ENCODE results near the gene TMEM72.

TMEM72 gene

DNA sequence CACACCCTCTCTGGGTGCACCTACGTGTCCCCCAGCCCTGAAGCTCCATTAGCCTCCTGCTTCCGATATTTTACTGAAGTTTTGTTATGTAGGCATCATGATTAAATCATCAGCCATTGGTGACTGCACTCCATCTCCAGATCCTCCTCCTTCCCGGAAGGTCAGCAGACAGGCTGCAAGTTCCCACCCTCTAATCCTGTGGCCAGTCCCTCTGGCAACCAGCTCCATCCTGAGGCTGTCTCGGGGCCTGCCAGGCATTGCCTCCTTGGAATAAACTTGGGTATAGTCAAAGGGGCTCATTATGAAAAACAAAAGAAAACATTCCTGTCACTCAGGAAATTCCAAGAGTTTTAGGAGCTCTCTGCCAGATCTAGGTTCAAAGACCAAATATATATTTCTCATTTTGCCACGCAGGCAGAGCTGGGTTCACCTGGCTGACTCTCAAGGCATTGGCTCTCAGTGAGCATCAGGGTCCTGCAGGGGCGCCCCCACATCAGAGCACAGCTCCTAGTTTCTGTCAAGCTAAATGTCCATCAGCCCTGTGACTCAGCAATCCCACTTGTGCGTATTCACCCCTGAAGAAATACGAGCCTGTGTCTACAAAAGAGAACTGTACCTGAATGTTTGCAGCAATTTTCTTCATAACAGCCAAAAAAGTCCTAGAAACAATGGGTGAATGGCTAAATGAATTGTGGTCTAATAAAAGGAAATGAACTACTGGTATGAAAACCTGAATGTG is 27.4 kb upstream of the TMEM72 start:
- H3K27ac ChIP-seq: no peak overlapping the region
- TF ChIP-seq FOXP2 (optimal IDR thresholded peaks at IDR 0.05; ENCODE audit: control extremely low read depth, extremely low read length, insufficient read depth): no peak
- TF ChIP-seq EZH2 (IDR thresholded peaks at IDR 0.05): no peak
- TF ChIP-seq POLR2AphosphoS5 (IDR thresholded peaks at IDR 0.05; ENCODE audit: borderline replicate concordance, low read depth, low read length): no peak
- no peak for DNase-seq (ENCODE audit: low read depth, low spot score)
- H3K9me3 ChIP-seq (ENCODE audit: low read depth, low read length): no peaks in the 10 kb centered on the region
- H3K36me3 ChIP-seq (ENCODE audit: insufficient read depth, low read length): no peaks in the 10 kb centered on the region
- H3K9ac ChIP-seq (ENCODE audit: insufficient read length): no peak overlapping the region
- no peak overlapping the region for H3K4me3 ChIP-seq

DNA sequence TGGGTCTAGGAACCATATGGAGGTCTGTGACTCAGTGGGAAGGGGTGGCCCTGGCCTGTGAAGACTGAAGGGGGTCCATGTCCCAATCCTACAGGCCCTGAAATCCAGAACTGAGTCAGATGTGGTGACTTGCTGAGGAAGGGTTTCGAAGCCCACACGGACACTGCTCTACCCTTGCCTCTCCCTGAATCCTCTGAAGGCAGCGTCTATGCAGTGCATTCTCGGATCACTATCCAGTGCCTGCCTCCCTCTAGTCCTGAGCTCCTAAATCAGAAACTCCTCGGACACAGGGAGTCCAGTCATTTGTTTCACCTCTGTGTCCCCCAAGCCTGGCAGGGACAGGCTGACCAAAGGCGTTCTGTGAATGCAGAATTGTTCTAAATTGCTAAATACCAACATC is 25.4 kb upstream of the TMEM72 start:
- Histone ChIP-seq H3K36me3 (ENCODE audit: insufficient read depth, low read length) (no peaks in the 10 kb centered on the region), H3K9ac (ENCODE audit: insufficient read length) (no peak overlapping the region), H3K9me3 (ENCODE audit: low read depth, low read length) (no peaks in the 10 kb centered on the region), H3K4me3 (no peak overlapping the region), H3K27ac (no peak overlapping the region)
- TF ChIP-seq EZH2 (IDR thresholded peaks at IDR 0.05): no peak
- TF ChIP-seq FOXP2 (optimal IDR thresholded peaks at IDR 0.05; ENCODE audit: control extremely low read depth, extremely low read length, insufficient read depth): no peak
- TF ChIP-seq POLR2AphosphoS5 (IDR thresholded peaks at IDR 0.05; ENCODE audit: borderline replicate concordance, low read depth, low read length): no peak
- DNase-seq (ENCODE audit: low read depth, low spot score): no peak

DNA sequence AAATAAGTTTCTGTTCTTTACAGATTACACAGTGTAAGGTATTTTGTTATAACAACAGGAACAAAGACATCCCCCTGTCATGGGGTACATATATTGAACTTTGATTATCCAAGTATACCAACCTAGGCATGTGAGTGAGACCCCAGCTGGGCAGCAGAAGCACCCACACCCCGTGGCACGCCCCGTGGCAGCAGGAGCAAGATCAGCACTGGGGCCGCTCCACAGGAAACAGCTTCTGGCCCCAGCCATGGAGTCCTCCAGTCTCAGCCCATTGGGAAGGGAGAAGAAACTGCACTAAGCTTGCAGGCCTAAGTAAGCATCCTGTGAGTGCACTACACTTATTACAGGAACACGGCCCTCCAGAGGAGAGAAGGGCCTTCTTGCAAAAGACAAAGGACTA is 24.2 kb upstream of the TMEM72 start:
- Histone ChIP-seq H3K27ac (no peak overlapping the region), H3K36me3 (ENCODE audit: insufficient read depth, low read length) (no peaks in the 10 kb centered on the region), H3K4me3 (no peak overlapping the region), H3K9ac (ENCODE audit: insufficient read length) (no peak overlapping the region), H3K9me3 (ENCODE audit: low read depth, low read length) (no peaks in the 10 kb centered on the region)
- TF ChIP-seq POLR2AphosphoS5 (IDR thresholded peaks at IDR 0.05; ENCODE audit: borderline replicate concordance, low read depth, low read length): no peak
- no peak for TF ChIP-seq EZH2 (IDR thresholded peaks at IDR 0.05)
- no peak for TF ChIP-seq FOXP2 (optimal IDR thresholded peaks at IDR 0.05; ENCODE audit: control extremely low read depth, extremely low read length, insufficient read depth)
- DNase-seq (ENCODE audit: low read depth, low spot score): no peak

DNA sequence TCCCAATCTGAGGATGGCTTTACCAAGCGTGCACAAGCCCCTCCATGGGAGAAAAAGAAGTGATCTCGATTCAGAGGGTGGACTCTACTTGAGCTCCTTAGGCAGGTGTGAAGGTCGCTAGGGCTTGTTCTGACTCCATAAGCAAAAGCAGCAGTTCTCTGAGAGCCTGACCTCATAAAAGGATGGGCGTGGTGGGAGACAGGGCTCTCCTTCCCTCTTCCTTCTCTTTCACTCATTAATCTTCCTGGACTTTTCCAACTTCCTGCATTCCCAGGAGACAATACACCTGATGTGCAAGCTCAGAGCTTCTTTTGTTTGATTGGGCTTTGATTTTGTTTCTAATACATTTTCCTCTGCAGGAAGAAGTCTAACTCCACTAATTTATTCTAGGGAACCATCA is 22.3 kb upstream of the TMEM72 start:
- no peak for DNase-seq (ENCODE audit: low read depth, low spot score)
- Histone ChIP-seq H3K4me3 (no peak overlapping the region), H3K36me3 (ENCODE audit: insufficient read depth, low read length) (no peaks in the 10 kb centered on the region), H3K9ac (ENCODE audit: insufficient read length) (no peak overlapping the region), H3K27ac (no peak overlapping the region), H3K9me3 (ENCODE audit: low read depth, low read length) (no peaks in the 10 kb centered on the region)
- no peak for TF ChIP-seq POLR2AphosphoS5 (IDR thresholded peaks at IDR 0.05; ENCODE audit: borderline replicate concordance, low read depth, low read length)

DNA sequence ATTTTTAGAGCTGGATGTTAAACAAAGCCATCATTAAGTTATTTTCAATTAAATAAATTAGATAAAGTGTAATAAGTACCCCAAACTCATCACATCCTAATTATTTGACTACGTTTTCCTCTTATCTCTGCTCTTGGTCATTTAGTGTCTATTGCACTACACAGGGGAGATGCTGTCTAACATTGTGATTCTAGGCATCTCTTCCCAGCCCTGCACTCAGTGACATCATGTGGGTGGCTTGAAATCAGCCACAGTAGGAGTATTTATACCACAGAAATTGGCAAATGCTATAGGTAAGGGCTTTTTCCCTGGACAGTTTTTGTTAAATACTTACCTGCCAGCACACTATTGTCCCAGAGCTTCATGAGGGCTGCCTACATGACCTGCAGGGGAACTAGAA is 21.3 kb upstream of the TMEM72 start:
- Histone ChIP-seq H3K4me3 (no peak overlapping the region), H3K27ac (no peak overlapping the region), H3K9me3 (ENCODE audit: low read depth, low read length) (no peaks in the 10 kb centered on the region), H3K9ac (ENCODE audit: insufficient read length) (no peak overlapping the region), H3K36me3 (ENCODE audit: insufficient read depth, low read length) (no peaks in the 10 kb centered on the region)
- DNase-seq (ENCODE audit: low read depth, low spot score): no peak
- no peak for TF ChIP-seq EZH2 (IDR thresholded peaks at IDR 0.05)
- no peak for TF ChIP-seq FOXP2 (optimal IDR thresholded peaks at IDR 0.05; ENCODE audit: control extremely low read depth, extremely low read length, insufficient read depth)
- TF ChIP-seq POLR2AphosphoS5 (IDR thresholded peaks at IDR 0.05; ENCODE audit: borderline replicate concordance, low read depth, low read length): no peak

DNA sequence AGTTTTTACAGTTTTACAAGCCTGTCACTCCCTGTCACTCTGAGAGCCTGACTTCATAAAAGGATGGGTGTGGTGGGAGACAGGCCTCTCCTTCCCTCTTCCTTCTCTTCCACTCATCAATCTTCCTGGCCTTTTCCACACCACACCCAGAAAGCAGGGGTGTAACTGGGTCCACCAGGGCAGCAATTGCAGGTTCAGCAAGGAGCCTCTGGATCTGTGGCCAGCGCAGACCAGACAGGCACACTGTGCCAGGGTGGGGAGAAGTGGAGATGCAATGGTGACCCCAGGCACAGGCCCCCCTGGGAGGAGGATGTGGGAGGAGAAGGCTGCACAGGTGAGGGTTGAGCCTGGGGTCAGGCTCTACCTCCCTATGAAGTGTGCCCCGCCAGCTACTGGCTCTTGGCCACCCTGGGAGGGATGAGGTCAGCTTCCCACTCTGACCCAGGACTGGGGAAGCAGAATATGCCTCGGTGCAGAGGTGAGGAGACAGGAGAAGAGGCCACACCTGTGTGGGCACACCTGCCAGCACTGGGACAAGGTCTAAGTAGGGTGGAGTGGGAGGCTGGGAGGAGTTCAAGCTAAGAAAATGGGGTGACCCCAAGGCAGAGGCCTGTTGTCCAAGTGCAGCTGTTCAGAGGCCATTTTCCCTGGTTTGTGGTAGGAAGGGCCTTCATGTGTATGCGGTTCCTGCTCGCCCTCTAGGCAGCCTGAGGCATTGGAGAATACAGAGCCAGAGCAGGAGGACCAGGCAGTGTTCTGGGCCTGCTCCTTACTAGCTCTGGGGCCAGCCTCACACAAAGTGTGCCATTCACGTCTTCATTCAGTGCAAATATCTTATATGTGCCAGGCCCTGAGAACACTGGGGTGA is 20.2 kb upstream of the TMEM72 start:
- DNase-seq (ENCODE audit: low read depth, low spot score): no peak
- no peak overlapping the region for H3K4me3 ChIP-seq
- TF ChIP-seq POLR2AphosphoS5 (IDR thresholded peaks at IDR 0.05; ENCODE audit: borderline replicate concordance, low read depth, low read length): no peak
- TF ChIP-seq EZH2 (IDR thresholded peaks at IDR 0.05): no peak
- TF ChIP-seq FOXP2 (optimal IDR thresholded peaks at IDR 0.05; ENCODE audit: control extremely low read depth, extremely low read length, insufficient read depth): no peak
- H3K9ac ChIP-seq (ENCODE audit: insufficient read length): no peak overlapping the region
- no peak overlapping the region for H3K27ac ChIP-seq
- no peaks in the 10 kb centered on the region for H3K9me3 ChIP-seq (ENCODE audit: low read depth, low read length)
- no peaks in the 10 kb centered on the region for H3K36me3 ChIP-seq (ENCODE audit: insufficient read depth, low read length)

DNA sequence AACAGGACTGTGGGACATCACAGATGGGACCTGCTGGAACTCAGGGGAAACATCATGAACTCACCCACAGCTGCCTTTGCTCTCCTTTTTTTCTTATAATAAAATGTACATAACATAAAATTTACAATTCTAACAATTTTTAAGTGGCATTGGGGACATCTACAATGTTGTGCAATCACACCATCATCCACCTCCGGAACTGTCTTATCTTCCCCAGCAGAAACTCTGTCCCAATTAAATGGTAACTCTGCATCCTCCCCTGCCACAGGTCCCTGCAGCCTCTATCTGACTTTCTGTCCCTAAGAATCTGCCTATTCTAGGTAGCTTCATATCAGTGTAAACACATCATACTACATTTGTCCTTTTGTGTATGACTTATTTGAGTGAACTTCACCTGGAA is 19.4 kb upstream of the TMEM72 start:
- no peak for DNase-seq (ENCODE audit: low read depth, low spot score)

DNA sequence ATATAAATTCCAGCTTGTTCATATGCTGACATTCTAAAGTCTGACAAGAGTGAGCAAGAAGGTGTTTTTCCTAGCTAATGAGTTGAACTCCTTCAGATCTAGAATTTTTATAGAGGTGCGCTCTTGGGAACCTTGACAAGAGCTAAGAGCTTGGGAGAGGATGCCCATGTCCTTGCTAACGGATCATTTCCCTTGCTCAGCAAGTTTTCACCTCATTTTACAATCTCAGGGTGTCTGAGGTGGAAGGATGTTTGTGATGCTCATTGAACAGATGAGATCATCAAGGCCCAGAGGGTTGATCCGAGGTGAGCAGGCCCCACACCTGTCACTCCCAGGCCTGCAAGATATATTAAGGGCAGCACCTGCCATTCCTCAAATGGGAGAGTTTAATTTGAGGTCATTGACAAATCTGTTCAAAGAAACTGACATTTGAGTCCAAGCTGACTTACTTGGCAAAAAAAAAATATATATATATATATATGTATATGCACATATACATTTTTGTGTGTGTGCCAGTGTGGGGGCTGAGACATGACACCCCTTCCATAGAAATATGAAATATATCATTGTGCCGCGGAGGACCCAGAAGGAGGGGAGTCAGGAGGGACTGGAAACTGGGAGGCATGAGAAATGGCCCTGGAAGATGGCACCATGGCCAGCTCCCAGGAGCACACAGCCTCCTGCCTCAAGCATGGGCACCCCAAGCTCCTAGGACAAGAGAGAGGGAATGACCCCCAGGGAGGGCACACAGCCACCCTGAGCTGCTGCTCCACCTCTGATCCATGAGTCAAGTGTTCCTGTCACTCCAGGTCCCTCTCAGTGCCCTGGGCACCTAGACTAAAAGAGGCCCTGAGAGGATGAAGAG is 17.3 kb upstream of the TMEM72 start:
- Histone ChIP-seq H3K4me3 (no peak overlapping the region), H3K9ac (ENCODE audit: insufficient read length) (no peak overlapping the region), H3K9me3 (ENCODE audit: low read depth, low read length) (no peaks in the 10 kb centered on the region), H3K27ac (no peak overlapping the region), H3K36me3 (ENCODE audit: insufficient read depth, low read length) (no peaks in the 10 kb centered on the region)
- TF ChIP-seq POLR2AphosphoS5 (IDR thresholded peaks at IDR 0.05; ENCODE audit: borderline replicate concordance, low read depth, low read length) (no peak), EZH2 (IDR thresholded peaks at IDR 0.05) (no peak), FOXP2 (optimal IDR thresholded peaks at IDR 0.05; ENCODE audit: control extremely low read depth, extremely low read length, insufficient read depth) (no peak)
- DNase-seq (ENCODE audit: low read depth, low spot score): no peak

More for the DNA sequence above, 19.4 kb upstream of the TMEM72 start:
- Histone ChIP-seq H3K36me3 (ENCODE audit: insufficient read depth, low read length) (no peaks in the 10 kb centered on the region), H3K9me3 (ENCODE audit: low read depth, low read length) (no peaks in the 10 kb centered on the region), H3K27ac (no peak overlapping the region), H3K4me3 (no peak overlapping the region), H3K9ac (ENCODE audit: insufficient read length) (no peak overlapping the region)
- no peak for TF ChIP-seq EZH2 (IDR thresholded peaks at IDR 0.05)
